Muscle of leg (tissue), 3 donors: ENCODE results near the gene LOC128125822.
A peak's percentile ranks its signal among the peaks of the same experiment; 100 is the strongest.

Experiments
- DNase-seq: peaks from one replicate; pipeline ENCODE4 v3.0.0; 2013
- H3K27ac ChIP-seq: one replicate; pipeline ENCODE4 v1.5.1; 2013; ENCODE audit warnings: mild to moderate bottlenecking, low read length, control low read depth
- H3K27me3 ChIP-seq: one replicate; pipeline ENCODE4 v1.6.1; 2013; ENCODE audit warnings: low read length; ENCODE audit not compliant: control insufficient read depth, insufficient read depth
- H3K36me3 ChIP-seq: one replicate; pipeline ENCODE4 v1.6.1; 2013; ENCODE audit warnings: low read length; ENCODE audit not compliant: control insufficient read depth, insufficient read depth
- H3K4me1 ChIP-seq: one replicate; pipeline ENCODE4 v1.6.1; 2013; ENCODE audit warnings: low read length; ENCODE audit not compliant: control insufficient read depth, insufficient read depth
- H3K4me3 ChIP-seq: one replicate; pipeline ENCODE4 v1.5.1; 2013; ENCODE audit warnings: low read length, control low read depth
- H3K9me3 ChIP-seq: replicated peaks from 2 replicates; pipeline ENCODE4 v1.6.1; 2013; ENCODE audit warnings: low read depth, low read length; ENCODE audit not compliant: control insufficient read depth
- WGBS: methylation state at CpG from one replicate; pipeline ENCODE4 v1.1.5; 2013; ENCODE audit warnings: missing lambda C conversion rate; ENCODE audit not compliant: insufficient coverage; 5-methylcytosine and 5-hydroxymethylcytosine counted together

The LOC128125822 gene

GRCh38 chr6:63572747-63573075 is 431 bp downstream of the LOC128125822 start:
- WGBS = under 1% methylated on average over 42 of the region's 42 CpGs
- no peaks in the 10 kb centered on the region for H3K27me3 ChIP-seq
- H3K4me3 ChIP-seq = peak overlapping the region; percentile 87
- no peaks in the 10 kb centered on the region for H3K9me3 ChIP-seq
- peaks cover 7% of the 10 kb centered on the region for H3K4me1 ChIP-seq
- peak; percentile 39 for DNase-seq
- peak overlapping the region; percentile 98 for H3K27ac ChIP-seq
- peaks cover 3% of the 10 kb centered on the region for H3K36me3 ChIP-seq

GRCh38 chr6:63573076-63573898 is 1.0 kb downstream of the LOC128125822 start:
- peak; percentile 85 for DNase-seq
- no peaks in the 10 kb centered on the region for H3K9me3 ChIP-seq
- under 1% methylated on average over 74 of the region's 86 CpGs for WGBS
- H3K4me3 ChIP-seq = peak overlapping the region; percentile 87
- H3K27me3 ChIP-seq = no peaks in the 10 kb centered on the region
- peaks cover 7% of the 10 kb centered on the region for H3K4me1 ChIP-seq
- peak overlapping the region; percentile 98 for H3K27ac ChIP-seq
- peaks cover 3% of the 10 kb centered on the region for H3K36me3 ChIP-seq

- Histone ChIP-seq H3K4me3 (peak overlapping the region; percentile 87), H3K36me3 (peaks cover 3% of the 10 kb centered on the region), H3K27me3 (no peaks in the 10 kb centered on the region), H3K4me1 (peaks cover 7% of the 10 kb centered on the region), H3K27ac (peak overlapping the region; percentile 98), H3K9me3 (no peaks in the 10 kb centered on the region)
- peak; percentile 41 for DNase-seq
- 0% methylated on average over 6 of the region's 10 CpGs for WGBS
Measured at GRCh38 chr6:63573899-63574553, 1.7 kb downstream of the LOC128125822 start.

GRCh38 chr6:63574554-63574900 is 2.2 kb downstream of the LOC128125822 start:
- DNase-seq = no peak
- Histone ChIP-seq H3K9me3 (no peaks in the 10 kb centered on the region), H3K27me3 (no peaks in the 10 kb centered on the region), H3K36me3 (peaks cover 3% of the 10 kb centered on the region), H3K27ac (no peak overlapping the region), H3K4me3 (no peak overlapping the region), H3K4me1 (peaks cover 7% of the 10 kb centered on the region)
- no CpG with 5 or more reads among the region's 2 CpGs for WGBS

- no peak overlapping the region for H3K4me3 ChIP-seq
- DNase-seq = no peak
- WGBS = no CpG with 5 or more reads among the region's 3 CpGs
- H3K9me3 ChIP-seq = no peaks in the 10 kb centered on the region
- no peak overlapping the region for H3K27ac ChIP-seq
- H3K4me1 ChIP-seq = peaks cover 7% of the 10 kb centered on the region
- peaks cover 8% of the 10 kb centered on the region for H3K36me3 ChIP-seq
- no peaks in the 10 kb centered on the region for H3K27me3 ChIP-seq
Measured at GRCh38 chr6:63576147-63576772, 4.0 kb downstream of the LOC128125822 start.

DNA sequence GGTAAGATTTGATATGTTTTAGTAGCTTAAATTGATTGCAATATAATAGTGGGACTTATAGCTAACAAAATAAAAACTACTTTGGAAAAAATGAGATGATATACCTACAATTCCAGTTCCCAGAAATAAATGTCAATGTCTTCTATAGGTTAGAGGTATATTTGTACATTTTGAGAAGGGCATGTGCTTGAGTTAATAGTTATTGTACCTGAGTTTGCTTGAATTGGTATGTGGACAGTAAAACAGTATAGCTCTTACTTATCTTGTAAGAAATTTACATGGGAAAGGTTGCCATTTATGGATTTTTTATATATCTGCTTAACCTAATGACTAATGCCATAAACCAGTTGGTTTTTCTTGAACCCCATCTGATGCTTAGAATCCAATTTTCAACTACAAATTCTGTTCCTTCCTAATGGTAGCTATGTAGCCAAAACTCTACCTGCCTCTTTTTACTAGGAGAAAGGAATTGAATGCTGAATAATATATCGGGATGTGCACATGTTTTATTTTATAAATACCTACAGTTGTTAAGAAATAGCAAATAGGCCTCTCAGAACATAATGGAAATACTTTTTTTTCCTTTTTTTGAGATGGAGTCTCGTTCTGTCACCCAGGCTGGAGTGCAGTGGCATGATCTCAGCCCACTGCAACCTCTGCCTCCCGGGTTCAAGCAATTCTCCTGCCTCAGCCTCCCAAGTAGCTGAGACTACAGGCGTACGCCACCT is 4.9 kb downstream of the LOC128125822 start:
- Histone ChIP-seq H3K9me3 (no peaks in the 10 kb centered on the region), H3K4me3 (no peak overlapping the region), H3K36me3 (peaks cover 8% of the 10 kb centered on the region), H3K27me3 (no peaks in the 10 kb centered on the region), H3K27ac (no peak overlapping the region), H3K4me1 (peaks cover 2% of the 10 kb centered on the region)
- WGBS = no CpG with 5 or more reads among the region's 5 CpGs
- no peak for DNase-seq

- DNase-seq = no peak
- H3K9me3 ChIP-seq = no peaks in the 10 kb centered on the region
- peaks cover 10% of the 10 kb centered on the region for H3K36me3 ChIP-seq
- no peak overlapping the region for H3K4me3 ChIP-seq
- H3K27ac ChIP-seq = no peak overlapping the region
- no peaks in the 10 kb centered on the region for H3K27me3 ChIP-seq
- WGBS = no CpG with 5 or more reads among the region's 2 CpGs
- H3K4me1 ChIP-seq = peaks cover 2% of the 10 kb centered on the region
Measured at GRCh38 chr6:63578757-63579156, 6.5 kb downstream of the LOC128125822 start.

GRCh38 chr6:63579937-63580703 is 7.8 kb downstream of the LOC128125822 start:
- Histone ChIP-seq H3K9me3 (no peaks in the 10 kb centered on the region), H3K36me3 (peaks cover 10% of the 10 kb centered on the region), H3K27ac (no peak overlapping the region), H3K4me3 (no peak overlapping the region), H3K4me1 (no peaks in the 10 kb centered on the region), H3K27me3 (no peaks in the 10 kb centered on the region)
- DNase-seq = no peak
- 86% methylated on average over 4 of the region's 6 CpGs for WGBS

DNA sequence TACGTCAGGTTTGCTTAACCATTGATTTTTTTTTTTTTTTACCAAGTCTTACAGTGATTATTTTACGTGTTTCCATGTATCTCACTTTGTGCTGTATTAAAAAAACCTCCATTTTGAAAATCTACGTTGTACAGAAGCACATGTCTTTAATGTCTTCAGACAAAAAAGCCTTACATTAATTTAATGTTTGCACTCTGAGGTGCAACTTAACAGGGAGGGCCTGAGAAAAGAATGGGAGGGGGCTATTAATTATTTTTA is 8.4 kb downstream of the LOC128125822 start:
- Histone ChIP-seq H3K4me3 (no peak overlapping the region), H3K36me3 (peaks cover 10% of the 10 kb centered on the region), H3K4me1 (no peaks in the 10 kb centered on the region), H3K27ac (no peak overlapping the region), H3K27me3 (no peaks in the 10 kb centered on the region), H3K9me3 (no peaks in the 10 kb centered on the region)
- no CpG with 5 or more reads among the region's 3 CpGs for WGBS
- DNase-seq = no peak
